IMR-90 (cell line): ENCODE data around the gene RXRB. TPM values are rescaled to one million over a fixed set of nuclear protein-coding genes. Genes with fewer than 3 reads are reported as not detected.

Experiments used
- ATAC-seq: fragments of 200-7000 bp; cut with Tn5 transposase; 2 replicates; pipeline ENCODE4 v1.9.1; 2020; ENCODE audit warnings: low read depth, mild to moderate bottlenecking, moderate library complexity
- BruUV-seq: library from RNA; stranded (reverse); fragments of 400-500 nt; replicated peaks from 2 replicates; lab custom pipeline; 2021; lab: Mats Ljungman, UMichigan
- CTCF ChIA-PET: fragments of 300-600 bp; formaldehyde crosslinking; extraction: SDS; loops from one replicate; lab custom pipeline; 2021; ENCODE audit warnings: antibody characterized with exemption; lab: Yijun Ruan, JAX
- POLR2A ChIA-PET: fragments of 300-600 bp; sonication (Branson Sonifier 250); formaldehyde crosslinking; loops from one replicate; lab custom pipeline; 2022; ENCODE audit warnings: antibody characterized with exemption; ENCODE audit not compliant: unreplicated experiment; lab: Charles Lee
- DNase-seq: peaks from one replicate; pipeline ENCODE4 v3.0.0; 2013
- H2AFZ ChIP-seq: replicated peaks from 2 replicates; pipeline ENCODE3; 2013; ENCODE audit warnings: low read length, mild to moderate bottlenecking; ENCODE audit not compliant: poor library complexity
- H2AK5ac ChIP-seq: 2 replicates; pipeline ENCODE4 v1.6.1; 2013; ENCODE audit warnings: low read depth, low read length, inconsistent platforms
- H2AK9ac ChIP-seq: replicated peaks from 2 replicates; pipeline ENCODE3; 2013; ENCODE audit warnings: mild to moderate bottlenecking, low read depth, low read length, moderate library complexity; ENCODE audit not compliant: poor library complexity
- H2BK120ac ChIP-seq: 2 replicates; pipeline ENCODE4 v1.6.1; 2013; ENCODE audit warnings: low read depth, low read length, inconsistent platforms
- H2BK15ac ChIP-seq: 3 replicates; pipeline ENCODE4 v1.6.1; 2013; ENCODE audit warnings: low read depth, low read length, inconsistent platforms
- H2BK20ac ChIP-seq: 2 replicates; pipeline ENCODE4 v1.6.1; 2013; ENCODE audit warnings: low read depth, mild to moderate bottlenecking, inconsistent platforms, low read length, moderate library complexity
- H2BK5ac ChIP-seq: 2 replicates; pipeline ENCODE4 v1.6.1; 2013; ENCODE audit warnings: mild to moderate bottlenecking, low read depth, low read length, inconsistent platforms; ENCODE audit not compliant: poor library complexity, severe bottlenecking
- H3K14ac ChIP-seq: replicated peaks from 2 replicates; pipeline ENCODE4 v1.6.1; 2013; ENCODE audit warnings: low read depth, low read length, inconsistent platforms
- H3K18ac ChIP-seq: 2 replicates; pipeline ENCODE4 v1.6.1; 2013; ENCODE audit warnings: low read depth, low read length, control low read depth
- H3K23ac ChIP-seq: 2 replicates; pipeline ENCODE4 v1.6.1; 2013; ENCODE audit warnings: low read depth, low read length, inconsistent platforms
- H3K27ac ChIP-seq: 2 replicates; pipeline ENCODE4 v1.5.1; 2013; ENCODE audit warnings: mild to moderate bottlenecking, control low read depth, low read length; ENCODE audit not compliant: insufficient read depth
- H3K27me3 ChIP-seq: 2 replicates; pipeline ENCODE4 v1.6.1; 2013; ENCODE audit warnings: low read length; ENCODE audit not compliant: control insufficient read depth, insufficient read depth
- H3K36me3 ChIP-seq: 2 replicates; pipeline ENCODE4 v1.6.1; 2013; ENCODE audit warnings: low read length, mixed read lengths; ENCODE audit not compliant: control insufficient read depth, insufficient read depth
- H3K4ac ChIP-seq: 2 replicates; pipeline ENCODE4 v1.6.1; 2013; ENCODE audit warnings: low read depth, low read length, inconsistent platforms
- H3K4me1 ChIP-seq: 2 replicates; pipeline ENCODE4 v1.6.1; 2013; ENCODE audit warnings: low read length, mixed read lengths; ENCODE audit not compliant: control insufficient read depth, insufficient read depth
- H3K4me2 ChIP-seq: 2 replicates; pipeline ENCODE4 v1.6.1; 2013; ENCODE audit warnings: low read depth, mild to moderate bottlenecking, control low read depth, low read length, moderate library complexity
- H3K4me3 ChIP-seq: 2 replicates; pipeline ENCODE4 v1.5.1; 2013; ENCODE audit warnings: low read depth, mild to moderate bottlenecking, control low read depth, low read length, moderate library complexity; ENCODE audit not compliant: insufficient read depth
- H3K56ac ChIP-seq: 2 replicates; pipeline ENCODE4 v1.6.1; 2013; ENCODE audit warnings: low read length, inconsistent platforms; ENCODE audit not compliant: insufficient read depth; ENCODE audit errors: extremely low read depth
- H3K79me1 ChIP-seq, 2 experiments: 2 replicates each; pipeline ENCODE4 v1.6.1; 2013; ENCODE audit warnings: low read length in 2 of 2, inconsistent platforms in 1 of 2, low read depth in 1 of 2
- H3K9ac ChIP-seq: 2 replicates; pipeline ENCODE4 v1.6.1; 2013; ENCODE audit warnings: low read depth, low read length, control low read depth
- H3K9me1 ChIP-seq: 2 replicates; pipeline ENCODE4 v1.6.1; 2013; ENCODE audit warnings: low read length, inconsistent platforms; ENCODE audit not compliant: insufficient read depth
- H3K9me3 ChIP-seq: 2 replicates; pipeline ENCODE4 v1.6.1; 2013; ENCODE audit warnings: low read length; ENCODE audit not compliant: control insufficient read depth, insufficient read depth
- H4K20me1 ChIP-seq: 2 replicates; pipeline ENCODE4 v1.6.1; 2013; ENCODE audit warnings: low read length, inconsistent platforms; ENCODE audit not compliant: insufficient read depth
- H4K5ac ChIP-seq: 2 replicates; pipeline ENCODE4 v1.6.1; 2013; ENCODE audit warnings: mild to moderate bottlenecking, low read depth, low read length, control low read depth
- H4K8ac ChIP-seq, 2 experiments: 2 replicates each; pipeline ENCODE4 v1.6.1; 2013; ENCODE audit warnings: low read depth in 2 of 2, low read length in 2 of 2, control low read depth in 1 of 2, inconsistent platforms in 1 of 2
- H4K91ac ChIP-seq: 2 replicates; pipeline ENCODE4 v1.6.1; 2013; ENCODE audit warnings: low read depth, low read length, inconsistent platforms; ENCODE audit not compliant: insufficient read depth
- CEBPB ChIP-seq: IDR thresholded peaks from 2 replicates; pipeline ENCODE4 v1.6.1; 2012; ENCODE audit warnings: low read depth, low read length, improper control_type of control experiment
- WGBS, 2 experiments: methylation state at CpG; one replicate each; pipeline versions ENCODE4 v1.1.5 to v1.1.7; 2013; ENCODE audit warnings: missing lambda C conversion rate in 2 of 2; ENCODE audit not compliant: insufficient read length in 1 of 2; ENCODE audit errors: extremely low coverage in 2 of 2; 5-methylcytosine and 5-hydroxymethylcytosine counted together
- dilution Hi-C: fragments of 300-500 bp; cut with HindIII; formaldehyde crosslinking; loops from one replicate; pipeline ENCODE4 v1.14.3; 2018; ENCODE audit warnings: low sequenced_read_pairs; ENCODE audit not compliant: unreplicated experiment
- in situ Hi-C: fragments of 300-500 bp; cut with MboI; formaldehyde crosslinking; loops from 3 replicates; pipeline ENCODE4 v1.14.3; 2019; ENCODE audit warnings: low sequenced_read_pairs, inconsistent platforms, mixed read lengths
- intact Hi-C: fragments of 100-400 bp; cut with micrococcal nuclease; formaldehyde crosslinking; loops from 2 replicates; pipeline ENCODE4 v1.10.0; 2022
- polyA plus RNA-seq, 3 experiments: library from polyadenylated mRNA; depleted of rRNA; stranded (reverse); fragments of >200 nt; gene quantifications; 2 replicates each; pipeline ENCODE4 v1.2.3, GENCODE V29; 2012; ENCODE audit warnings: low replicate concordance in 1 of 3
- total RNA-seq: library from RNA; depleted of rRNA; stranded (reverse); fragments of >200 nt; gene quantifications from 2 replicates; pipeline ENCODE4 v1.2.3, GENCODE V29; 2012
- TF ChIP-seq, protein P1 (sequence below): conservative IDR thresholded peaks from 2 replicates; pipeline ENCODE4 v1.5.1; 2012; ENCODE audit warnings: mild to moderate bottlenecking, low read depth, low read length, improper control_type of control experiment
- TF ChIP-seq, protein P2 (sequence below): fragments of 150-350 bp; IDR thresholded peaks from 2 replicates; pipeline ENCODE4 v1.6.1; 2016; ENCODE audit warnings: low read depth, mild to moderate bottlenecking, low read length, moderate library complexity, borderline replicate concordance

The RXRB gene
- total and polyA plus RNA-seq, 2 of the 4 experiments (the other 2 are of a cell fraction), result 18.6 to 53.7 TPM

DNA sequence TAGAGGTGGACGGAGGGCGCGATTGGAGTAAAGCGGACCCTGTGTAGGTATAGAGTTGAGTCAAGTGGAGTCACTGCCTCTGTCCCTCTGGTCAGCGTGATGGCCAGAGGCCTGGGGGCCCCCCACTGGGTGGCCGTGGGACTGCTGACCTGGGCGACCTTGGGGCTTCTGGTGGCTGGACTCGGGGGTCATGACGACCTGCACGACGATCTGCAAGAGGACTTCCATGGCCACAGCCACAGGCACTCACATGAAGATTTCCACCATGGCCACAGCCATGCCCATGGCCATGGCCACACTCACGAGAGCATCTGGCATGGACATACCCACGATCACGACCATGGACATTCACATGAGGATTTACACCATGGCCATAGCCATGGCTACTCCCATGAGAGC is 681 bp upstream of the RXRB start:
- ChIA-PET CTCF (no interaction called here), POLR2A (no interaction called here)
- peak overlapping the region; percentile 95 for H2BK5ac ChIP-seq
- peak overlapping the region; percentile 100 for H3K14ac ChIP-seq
- peak overlapping the region; percentile 13; the same call in 2 of the 3 replicates for H2BK15ac ChIP-seq
- H2AK5ac ChIP-seq, result peak overlapping the region; percentile 99
- peak overlapping the region; percentile 98 for H3K9ac ChIP-seq
- H4K20me1 ChIP-seq, result peaks cover 55% of the 10 kb centered on the region; the same call in 1 of the 2 replicates
- H3K18ac ChIP-seq, result peak overlapping the region; percentile 88
- H3K23ac ChIP-seq, result peak overlapping the region; percentile 99
- dilution Hi-C loops (no loop called here), in situ Hi-C loops (no loop called here), intact Hi-C loops (loop anchor here (2.0 kb wide), 2 partner anchors 48 to 228 kb away; no protein-coding TSS in a partner anchor)
- H2BK20ac ChIP-seq, result no peak overlapping the region
- TSS peak; percentile 91 for BruUV-seq
- H3K4me1 ChIP-seq, result peaks cover 25% of the 10 kb centered on the region
- H2BK120ac ChIP-seq, result peak overlapping the region; percentile 76
- peak overlapping the region; percentile 99 for H4K91ac ChIP-seq
- peak overlapping the region; percentile 81 to 99 for H4K8ac ChIP-seq
- peaks cover 34% of the 10 kb centered on the region for H3K36me3 ChIP-seq
- peak; percentile 3 for ATAC-seq
- H4K5ac ChIP-seq, result peak overlapping the region; percentile 85
- TF ChIP-seq, protein P1, sequence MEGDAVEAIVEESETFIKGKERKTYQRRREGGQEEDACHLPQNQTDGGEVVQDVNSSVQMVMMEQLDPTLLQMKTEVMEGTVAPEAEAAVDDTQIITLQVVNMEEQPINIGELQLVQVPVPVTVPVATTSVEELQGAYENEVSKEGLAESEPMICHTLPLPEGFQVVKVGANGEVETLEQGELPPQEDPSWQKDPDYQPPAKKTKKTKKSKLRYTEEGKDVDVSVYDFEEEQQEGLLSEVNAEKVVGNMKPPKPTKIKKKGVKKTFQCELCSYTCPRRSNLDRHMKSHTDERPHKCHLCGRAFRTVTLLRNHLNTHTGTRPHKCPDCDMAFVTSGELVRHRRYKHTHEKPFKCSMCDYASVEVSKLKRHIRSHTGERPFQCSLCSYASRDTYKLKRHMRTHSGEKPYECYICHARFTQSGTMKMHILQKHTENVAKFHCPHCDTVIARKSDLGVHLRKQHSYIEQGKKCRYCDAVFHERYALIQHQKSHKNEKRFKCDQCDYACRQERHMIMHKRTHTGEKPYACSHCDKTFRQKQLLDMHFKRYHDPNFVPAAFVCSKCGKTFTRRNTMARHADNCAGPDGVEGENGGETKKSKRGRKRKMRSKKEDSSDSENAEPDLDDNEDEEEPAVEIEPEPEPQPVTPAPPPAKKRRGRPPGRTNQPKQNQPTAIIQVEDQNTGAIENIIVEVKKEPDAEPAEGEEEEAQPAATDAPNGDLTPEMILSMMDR, result 0 out of 2 replicates have a peak, but pooled peaks have one; percentile 4
- TF ChIP-seq, protein P2, sequence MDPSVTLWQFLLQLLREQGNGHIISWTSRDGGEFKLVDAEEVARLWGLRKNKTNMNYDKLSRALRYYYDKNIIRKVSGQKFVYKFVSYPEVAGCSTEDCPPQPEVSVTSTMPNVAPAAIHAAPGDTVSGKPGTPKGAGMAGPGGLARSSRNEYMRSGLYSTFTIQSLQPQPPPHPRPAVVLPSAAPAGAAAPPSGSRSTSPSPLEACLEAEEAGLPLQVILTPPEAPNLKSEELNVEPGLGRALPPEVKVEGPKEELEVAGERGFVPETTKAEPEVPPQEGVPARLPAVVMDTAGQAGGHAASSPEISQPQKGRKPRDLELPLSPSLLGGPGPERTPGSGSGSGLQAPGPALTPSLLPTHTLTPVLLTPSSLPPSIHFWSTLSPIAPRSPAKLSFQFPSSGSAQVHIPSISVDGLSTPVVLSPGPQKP, result no peak
- no peak for TF ChIP-seq CEBPB
- H2AK9ac ChIP-seq, result peak overlapping the region; percentile 100
- peaks cover 20 to 88% of the 10 kb centered on the region in 2 experiments; a peak in 3 of 4 replicates for H3K79me1 ChIP-seq
- peak overlapping the region; percentile 92 for H3K27ac ChIP-seq
- WGBS, 2 experiments, result 21% methylated on average over 5 of the region's 14 CpGs; no CpG with 5 or more reads in 1 of the 2 experiments
- H2AFZ ChIP-seq, result peak overlapping the region; percentile 99
- no peaks in the 10 kb centered on the region for H3K9me3 ChIP-seq
- H3K4ac ChIP-seq, result peak overlapping the region; percentile 99
- H3K56ac ChIP-seq, result peak overlapping the region; percentile 100
- peak overlapping the region; percentile 73 for H3K4me3 ChIP-seq
- no peaks in the 10 kb centered on the region for H3K27me3 ChIP-seq
- H3K4me2 ChIP-seq, result peak overlapping the region; percentile 99
- peaks cover 31% of the 10 kb centered on the region for H3K9me1 ChIP-seq
- no peak for DNase-seq
